Measurements from ENCODE around the gene STXBP5. TPM values are rescaled to one million over a fixed set of nuclear protein-coding genes. Genes with fewer than 3 reads are reported as not detected.

Gene STXBP5
- total and polyA plus RNA-seq, 9 of the 15 experiments (the other 6 are each of a cell fraction or from before 2014, with no cell fraction given) = 23.3 to 172 (median 71.5) TPM

DNA sequence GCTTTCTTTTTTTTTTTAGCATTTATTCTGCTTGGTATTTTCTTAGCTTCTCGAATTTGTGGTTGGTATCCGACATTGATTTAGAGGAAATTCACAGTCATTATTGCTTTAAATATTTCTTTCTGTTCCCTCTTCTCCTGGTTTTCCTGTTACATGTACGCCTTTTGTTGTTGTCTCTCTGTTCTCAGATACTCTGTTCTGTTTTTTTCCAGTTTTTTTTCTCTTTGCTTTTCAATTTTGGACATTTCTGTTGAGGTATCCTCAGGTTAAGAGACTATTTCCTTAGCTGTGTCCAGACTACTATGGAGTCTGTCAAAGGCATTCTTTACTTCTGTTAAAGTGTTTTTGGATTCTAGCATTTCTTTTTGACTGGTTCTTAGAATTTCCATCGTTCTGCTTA lies 17.5 kb downstream of the STXBP5 start (continued):
- TF ChIP-seq, protein P1, sequence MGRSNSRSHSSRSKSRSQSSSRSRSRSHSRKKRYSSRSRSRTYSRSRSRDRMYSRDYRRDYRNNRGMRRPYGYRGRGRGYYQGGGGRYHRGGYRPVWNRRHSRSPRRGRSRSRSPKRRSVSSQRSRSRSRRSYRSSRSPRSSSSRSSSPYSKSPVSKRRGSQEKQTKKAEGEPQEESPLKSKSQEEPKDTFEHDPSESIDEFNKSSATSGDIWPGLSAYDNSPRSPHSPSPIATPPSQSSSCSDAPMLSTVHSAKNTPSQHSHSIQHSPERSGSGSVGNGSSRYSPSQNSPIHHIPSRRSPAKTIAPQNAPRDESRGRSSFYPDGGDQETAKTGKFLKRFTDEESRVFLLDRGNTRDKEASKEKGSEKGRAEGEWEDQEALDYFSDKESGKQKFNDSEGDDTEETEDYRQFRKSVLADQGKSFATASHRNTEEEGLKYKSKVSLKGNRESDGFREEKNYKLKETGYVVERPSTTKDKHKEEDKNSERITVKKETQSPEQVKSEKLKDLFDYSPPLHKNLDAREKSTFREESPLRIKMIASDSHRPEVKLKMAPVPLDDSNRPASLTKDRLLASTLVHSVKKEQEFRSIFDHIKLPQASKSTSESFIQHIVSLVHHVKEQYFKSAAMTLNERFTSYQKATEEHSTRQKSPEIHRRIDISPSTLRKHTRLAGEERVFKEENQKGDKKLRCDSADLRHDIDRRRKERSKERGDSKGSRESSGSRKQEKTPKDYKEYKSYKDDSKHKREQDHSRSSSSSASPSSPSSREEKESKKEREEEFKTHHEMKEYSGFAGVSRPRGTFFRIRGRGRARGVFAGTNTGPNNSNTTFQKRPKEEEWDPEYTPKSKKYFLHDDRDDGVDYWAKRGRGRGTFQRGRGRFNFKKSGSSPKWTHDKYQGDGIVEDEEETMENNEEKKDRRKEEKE (IDR thresholded peaks at IDR 0.05; ENCODE audit: borderline replicate concordance in 1 of 2, control insufficient read depth in 1 of 2, low read depth in 2 of 2, low read length in 1 of 2) = 0 out of 4 replicates have a peak, but pooled peaks of 1 of the 2 experiments have one; percentile 47
- TF ChIP-seq SIX5 (IDR thresholded peaks at IDR 0.05; ENCODE audit: borderline replicate concordance in 1 of 2, insufficient read depth in 1 of 2, low read depth in 1 of 2, low read length in 2 of 2) (no peak), PHB2 (IDR thresholded peaks at IDR 0.05; ENCODE audit: low read depth) (0 out of 2 replicates have a peak, but pooled peaks have one; percentile 62), ARHGAP35 (IDR thresholded peaks at IDR 0.05; ENCODE audit: partially characterized antibody) (peak; percentile 34), HDGF (IDR thresholded peaks at IDR 0.05) (peak; percentile 77; the same call in 1 of the 2 replicates), ZKSCAN3 (CRISPR knock-in tag; IDR thresholded peaks at IDR 0.05) (no peak), NCOA4 (IDR thresholded peaks at IDR 0.05; ENCODE audit: partially characterized antibody) (peak; percentile 66), ZNF699 (CRISPR knock-in tag; IDR thresholded peaks at IDR 0.05; ENCODE audit: insufficient replicate concordance) (no peak)
- TF ChIP-seq, protein P2, sequence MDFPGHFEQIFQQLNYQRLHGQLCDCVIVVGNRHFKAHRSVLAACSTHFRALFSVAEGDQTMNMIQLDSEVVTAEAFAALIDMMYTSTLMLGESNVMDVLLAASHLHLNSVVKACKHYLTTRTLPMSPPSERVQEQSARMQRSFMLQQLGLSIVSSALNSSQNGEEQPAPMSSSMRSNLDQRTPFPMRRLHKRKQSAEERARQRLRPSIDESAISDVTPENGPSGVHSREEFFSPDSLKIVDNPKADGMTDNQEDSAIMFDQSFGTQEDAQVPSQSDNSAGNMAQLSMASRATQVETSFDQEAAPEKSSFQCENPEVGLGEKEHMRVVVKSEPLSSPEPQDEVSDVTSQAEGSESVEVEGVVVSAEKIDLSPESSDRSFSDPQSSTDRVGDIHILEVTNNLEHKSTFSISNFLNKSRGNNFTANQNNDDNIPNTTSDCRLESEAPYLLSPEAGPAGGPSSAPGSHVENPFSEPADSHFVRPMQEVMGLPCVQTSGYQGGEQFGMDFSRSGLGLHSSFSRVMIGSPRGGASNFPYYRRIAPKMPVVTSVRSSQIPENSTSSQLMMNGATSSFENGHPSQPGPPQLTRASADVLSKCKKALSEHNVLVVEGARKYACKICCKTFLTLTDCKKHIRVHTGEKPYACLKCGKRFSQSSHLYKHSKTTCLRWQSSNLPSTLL (IDR thresholded peaks at IDR 0.05) = no peak; the same call in 1 of the 2 replicates
- TF ChIP-seq, protein P3, sequence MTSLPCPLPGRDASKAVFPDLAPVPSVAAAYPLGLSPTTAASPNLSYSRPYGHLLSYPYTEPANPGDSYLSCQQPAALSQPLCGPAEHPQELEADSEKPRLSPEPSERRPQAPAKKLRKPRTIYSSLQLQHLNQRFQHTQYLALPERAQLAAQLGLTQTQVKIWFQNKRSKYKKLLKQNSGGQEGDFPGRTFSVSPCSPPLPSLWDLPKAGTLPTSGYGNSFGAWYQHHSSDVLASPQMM (CRISPR knock-in tag; IDR thresholded peaks at IDR 0.05) = no peak

All from K562 (cell line).